Lung (tissue), 12 donors: ENCODE data around the gene HSD17B12. TPM values are rescaled to one million over a fixed set of nuclear protein-coding genes. Genes with fewer than 3 reads are reported as not detected.

ENCODE experiments used
- ATAC-seq: fragments of 200-7000 bp; cut with Tn5 transposase; one replicate; pipeline ENCODE4 v1.9.1; 2020; ENCODE audit warnings: moderate number of reproducible peaks; ENCODE audit not compliant: insufficient read depth, low FRiP score
- DNase-seq, 3 donors: peaks; one replicate each; pipeline ENCODE4 v3.0.0-alpha.2; 2013 to 2017
- H3K27ac ChIP-seq, 2 donors: one replicate each; pipeline ENCODE4 v1.5.1; 2013; ENCODE audit warnings: mild to moderate bottlenecking in 2 of 2, moderate library complexity in 2 of 2, control low read depth in 1 of 2, inconsistent platforms in 1 of 2, low read depth in 1 of 2, low read length in 1 of 2
- H3K27me3 ChIP-seq, 3 donors: one replicate each; pipeline ENCODE4 v1.5.1; 2013; ENCODE audit warnings: low read length in 2 of 3; ENCODE audit not compliant: control insufficient read depth in 3 of 3, insufficient read depth in 3 of 3
- H3K36me3 ChIP-seq, 4 donors: one replicate each; pipeline ENCODE4 v1.5.1; 2013; ENCODE audit warnings: low read length in 4 of 4, mild to moderate bottlenecking in 1 of 4, moderate library complexity in 1 of 4; ENCODE audit not compliant: control insufficient read depth in 4 of 4, insufficient read depth in 4 of 4
- H3K4me1 ChIP-seq, 5 donors: one replicate each; pipeline ENCODE4 v1.5.1; 2013; ENCODE audit warnings: low read length in 5 of 5, mild to moderate bottlenecking in 2 of 5, moderate library complexity in 1 of 5; ENCODE audit not compliant: control insufficient read depth in 5 of 5, insufficient read depth in 5 of 5
- H3K4me3 ChIP-seq: one replicate; pipeline ENCODE4 v1.5.1; 2013; ENCODE audit warnings: mild to moderate bottlenecking, control low read depth, moderate library complexity
- H3K9ac ChIP-seq, 2 donors: one replicate each; pipeline ENCODE4 v1.5.1; 2013; ENCODE audit warnings: low read length in 2 of 2, control low read depth in 1 of 2; ENCODE audit not compliant: insufficient read depth in 1 of 2
- H3K9me3 ChIP-seq, 4 donors: one replicate each; pipeline ENCODE4 v1.5.1; 2013; ENCODE audit warnings: low read length in 3 of 4, mild to moderate bottlenecking in 1 of 4, moderate library complexity in 1 of 4; ENCODE audit not compliant: control insufficient read depth in 4 of 4, insufficient read depth in 3 of 4
- CTCF ChIP-seq: IDR thresholded peaks from 2 replicates; pipeline ENCODE4 v1.5.1; 2012; ENCODE audit warnings: mild to moderate bottlenecking; ENCODE audit errors: control extremely low read depth, extremely low read depth
- WGBS, 2 donors: extraction: QIAGEN DNeasy Blood & Tissue Kit; methylation state at CpG; one replicate each; pipeline ENCODE4 v1.1.7; 2013; 5-methylcytosine and 5-hydroxymethylcytosine counted together
- polyA plus RNA-seq, 2 donors: library from polyadenylated mRNA; stranded (reverse); fragments of 200-250 nt; gene quantifications; one replicate each; pipeline ENCODE4 v1.2.1, GENCODE V29; 2013
- total RNA-seq, 2 donors: library from RNA; depleted of rRNA in 1 of 2; stranded (reverse); fragments of >200 nt in 1 of 2; gene quantifications; one replicate each; pipeline ENCODE4 v1.2.1, GENCODE V29; 2014 to 2021
- donor health status: control.
- donor health status: control.
- donor health status: Bipolar disorder and iron deficiency.
- donor health status: healthy.
- donor health status: DM: yes; HTN: yes; CAD: no.

HSD17B12 gene
- total and polyA plus RNA-seq, 4 donors, result 37.3 to 118 (median 87.1) TPM

GRCh38 chr11:43693731-43694130 is 13.2 kb downstream of the HSD17B12 start:
- no peak overlapping the region for H3K9ac ChIP-seq
- no peaks in the 10 kb centered on the region for H3K27me3 ChIP-seq
- no peak for TF ChIP-seq CTCF
- WGBS, 2 donors, result 44 to 58% methylated on average over 3 of the region's 3 CpGs
- ATAC-seq (no peak), DNase-seq (no peak)
- peaks cover 0 to 4% (median 3%) of the 10 kb centered on the region in 4 donors for H3K36me3 ChIP-seq
- H3K4me3 ChIP-seq, result no peak overlapping the region
- H3K4me1 ChIP-seq, result peaks cover 0 to 14% (median 5%) of the 10 kb centered on the region in 5 donors
- no peak overlapping the region for H3K27ac ChIP-seq
- no peaks in the 10 kb centered on the region for H3K9me3 ChIP-seq

- no peak for ATAC-seq
- Histone ChIP-seq H3K4me3 (no peak overlapping the region), H3K9me3 (no peaks in the 10 kb centered on the region), H3K9ac (no peak overlapping the region), H3K36me3 (peaks cover 0 to 4% (median 3%) of the 10 kb centered on the region in 4 donors), H3K4me1 (peaks cover 0 to 14% (median 5%) of the 10 kb centered on the region in 5 donors), H3K27ac (no peak overlapping the region), H3K27me3 (no peaks in the 10 kb centered on the region)
- DNase-seq, result no peak
- TF ChIP-seq CTCF, result no peak
- WGBS, 2 donors, result 93% methylated on average over 2 of the region's 2 CpGs
These were observed 13.9 kb downstream of the HSD17B12 start for GRCh38 chr11:43694477-43694876.

GRCh38 chr11:43697679-43698078 is 17.1 kb downstream of the HSD17B12 start:
- WGBS, 2 donors, result 31 to 71% methylated on average over 1 of the region's 1 CpG
- TF ChIP-seq CTCF, result no peak

DNA sequence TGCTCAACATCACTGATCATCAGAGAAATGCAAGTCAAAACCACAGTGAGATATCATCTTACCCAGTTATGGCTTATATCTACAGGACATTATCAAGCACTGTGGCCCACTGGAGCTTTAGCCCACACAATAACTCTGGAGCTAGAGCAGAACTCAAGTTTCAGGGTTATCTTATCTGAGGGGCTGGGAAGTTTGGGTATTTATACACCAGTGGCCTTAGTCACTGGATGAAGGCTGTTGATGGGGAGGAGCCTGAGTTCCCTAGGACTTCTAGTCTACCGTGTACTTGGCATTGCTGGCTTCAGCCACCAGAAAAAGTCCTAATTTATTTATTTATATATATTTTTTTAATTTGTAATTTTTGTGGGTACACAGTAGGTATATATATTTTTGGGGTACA is 19.3 kb downstream of the HSD17B12 start:
- no peaks in the 10 kb centered on the region for H3K36me3 ChIP-seq
- no peak overlapping the region for H3K9ac ChIP-seq
- no peak overlapping the region for H3K27ac ChIP-seq
- H3K9me3 ChIP-seq, result peaks cover 0 to 4% (median 0%) of the 10 kb centered on the region in 4 donors
- DNase-seq (no peak), ATAC-seq (no peak)
- peaks cover 0 to 9% (median 3%) of the 10 kb centered on the region in 5 donors for H3K4me1 ChIP-seq
- H3K27me3 ChIP-seq, result no peaks in the 10 kb centered on the region
- no peak for TF ChIP-seq CTCF
- 95 to 97% methylated on average over 1 of the region's 1 CpG for WGBS, 2 donors
- no peak overlapping the region for H3K4me3 ChIP-seq

More at GRCh38 chr11:43697679-43698078, 17.1 kb downstream of the HSD17B12 start:
- Histone ChIP-seq H3K9me3 (peaks cover 0 to 4% (median 0%) of the 10 kb centered on the region in 4 donors), H3K36me3 (no peaks in the 10 kb centered on the region), H3K4me1 (peaks cover 0 to 9% (median 5%) of the 10 kb centered on the region in 5 donors), H3K27ac (no peak overlapping the region), H3K27me3 (no peaks in the 10 kb centered on the region), H3K9ac (no peak overlapping the region), H3K4me3 (no peak overlapping the region)
- ATAC-seq (no peak), DNase-seq (peak; percentile 17 to 49 (median 32))
